Astrocyte of the hippocampus (primary cell): ENCODE data around the gene IP6K1.
"Not testable (repeated sequence)": the region's sequence is repeated elsewhere in the genome, so short reads cannot be mapped to it uniquely, and the experiment has no call there.

Source experiments
- DNase-seq: peaks from one replicate; pipeline ENCODE4 v3.0.0; 2011; ENCODE audit warnings: low read depth, low spot score

IP6K1 gene

GRCh38 chr3:49769286-49769915 is 16.9 kb downstream of the IP6K1 start:
- no peak for DNase-seq

- DNase-seq, result no peak
These were observed 22.4 kb downstream of the IP6K1 start for GRCh38 chr3:49763981-49764380.

GRCh38 chr3:49761661-49762060 is 24.7 kb downstream of the IP6K1 start:
- DNase-seq, result no peak

- DNase-seq, result no peak
These were observed 27.1 kb downstream of the IP6K1 start for GRCh38 chr3:49759226-49759625.

- DNase-seq, result no peak
These were observed 29.1 kb downstream of the IP6K1 start for GRCh38 chr3:49757197-49757596.

GRCh38 chr3:49756036-49756435 is 30.3 kb downstream of the IP6K1 start:
- DNase-seq, result no peak

GRCh38 chr3:49754536-49754935 is 31.8 kb downstream of the IP6K1 start:
- DNase-seq, result no peak

- no peak for DNase-seq
These were observed 34.8 kb downstream of the IP6K1 start for GRCh38 chr3:49751501-49751900.

GRCh38 chr3:49750056-49750455 is 36.3 kb downstream of the IP6K1 start:
- peak; percentile 11 for DNase-seq

- not testable (repeated sequence) for DNase-seq
These were observed 37.5 kb downstream of the IP6K1 start for GRCh38 chr3:49748874-49749273.

GRCh38 chr3:49747792-49748480 is 38.4 kb downstream of the IP6K1 start:
- peak; percentile 86 for DNase-seq

- DNase-seq, result peak; percentile 92
These were observed 40.4 kb downstream of the IP6K1 start for GRCh38 chr3:49745986-49746385.

- DNase-seq, result no peak
These were observed 45.9 kb downstream of the IP6K1 start for GRCh38 chr3:49740427-49740826.

GRCh38 chr3:49738067-49738713 is 48.2 kb downstream of the IP6K1 start:
- no peak for DNase-seq

- no peak for DNase-seq
These were observed 51.6 kb downstream of the IP6K1 start for GRCh38 chr3:49734752-49735151.

- no peak for DNase-seq
These were observed 52.8 kb downstream of the IP6K1 start for GRCh38 chr3:49733551-49733950.

GRCh38 chr3:49732597-49732996 is 53.7 kb downstream of the IP6K1 start:
- DNase-seq, result no peak

- DNase-seq, result no peak
These were observed 56.3 kb downstream of the IP6K1 start for GRCh38 chr3:49729966-49730609.

GRCh38 chr3:49727924-49728361 is 58.4 kb downstream of the IP6K1 start:
- DNase-seq, result no peak

- DNase-seq, result no peak
These were observed 59.0 kb downstream of the IP6K1 start for GRCh38 chr3:49727154-49727923.

GRCh38 chr3:49725906-49726681 is 60.2 kb downstream of the IP6K1 start:
- no peak for DNase-seq
